ENCODE data around the gene DNAH11. TPM values are rescaled to one million over a fixed set of nuclear protein-coding genes. Genes with fewer than 3 reads are reported as not detected.

Gene DNAH11
- total RNA-seq, 1 experiment from 2014 or later: 1.6 TPM

DNA sequence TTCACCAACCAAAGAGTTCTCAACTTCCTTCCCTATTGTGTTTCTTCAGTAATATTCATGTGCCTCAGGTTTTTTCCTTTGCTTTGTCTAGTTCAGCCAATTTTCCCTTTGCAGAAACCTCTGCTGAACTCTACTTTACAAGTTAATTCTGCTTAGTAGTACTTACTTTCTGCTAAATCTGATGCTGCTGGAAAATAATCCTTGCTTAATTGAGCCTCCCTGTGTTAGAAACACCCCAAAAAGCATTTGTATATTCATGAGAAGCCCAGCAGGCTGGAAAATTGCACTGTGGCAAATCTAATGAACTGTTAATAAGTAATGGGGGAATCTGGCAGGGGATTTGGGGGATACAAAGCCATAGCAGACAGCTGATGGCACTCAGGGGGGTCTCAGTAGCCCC, 324.4 kb downstream of the DNAH11 start:
- Histone ChIP-seq H3K27ac (ENCODE audit: low read length) (no peak overlapping the region), H4K20me1 (ENCODE audit: low read length) (no peaks in the 10 kb centered on the region), H3K9me2 (replicated peaks; ENCODE audit: low read length) (no peaks in the 10 kb centered on the region), H3K9me3 (ENCODE audit: low read length) (no peaks in the 10 kb centered on the region), H3K36me3 (ENCODE audit: low read depth, low read length) (no peaks in the 10 kb centered on the region), H3K4me2 (ENCODE audit: low read length) (no peak overlapping the region), H3K9ac (ENCODE audit: low read length) (no peak overlapping the region), H3K4me3 (ENCODE audit: low read length) (no peak overlapping the region), H3K4me1 (ENCODE audit: insufficient read depth, low read length) (peaks cover 12% of the 10 kb centered on the region), H3F3A (ENCODE audit: low read length, unreplicated experiment) (no peaks in the 10 kb centered on the region), H3K79me2 (ENCODE audit: low read length) (no peaks in the 10 kb centered on the region), H2AFZ (ENCODE audit: low read length) (no peak overlapping the region), H3K27me3 (ENCODE audit: low read length) (no peaks in the 10 kb centered on the region)
- intact Hi-C loops (cut with micrococcal nuclease): no loop called here
- TF ChIP-seq, protein P1, sequence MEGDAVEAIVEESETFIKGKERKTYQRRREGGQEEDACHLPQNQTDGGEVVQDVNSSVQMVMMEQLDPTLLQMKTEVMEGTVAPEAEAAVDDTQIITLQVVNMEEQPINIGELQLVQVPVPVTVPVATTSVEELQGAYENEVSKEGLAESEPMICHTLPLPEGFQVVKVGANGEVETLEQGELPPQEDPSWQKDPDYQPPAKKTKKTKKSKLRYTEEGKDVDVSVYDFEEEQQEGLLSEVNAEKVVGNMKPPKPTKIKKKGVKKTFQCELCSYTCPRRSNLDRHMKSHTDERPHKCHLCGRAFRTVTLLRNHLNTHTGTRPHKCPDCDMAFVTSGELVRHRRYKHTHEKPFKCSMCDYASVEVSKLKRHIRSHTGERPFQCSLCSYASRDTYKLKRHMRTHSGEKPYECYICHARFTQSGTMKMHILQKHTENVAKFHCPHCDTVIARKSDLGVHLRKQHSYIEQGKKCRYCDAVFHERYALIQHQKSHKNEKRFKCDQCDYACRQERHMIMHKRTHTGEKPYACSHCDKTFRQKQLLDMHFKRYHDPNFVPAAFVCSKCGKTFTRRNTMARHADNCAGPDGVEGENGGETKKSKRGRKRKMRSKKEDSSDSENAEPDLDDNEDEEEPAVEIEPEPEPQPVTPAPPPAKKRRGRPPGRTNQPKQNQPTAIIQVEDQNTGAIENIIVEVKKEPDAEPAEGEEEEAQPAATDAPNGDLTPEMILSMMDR (conservative IDR thresholded peaks at IDR 0.05; ENCODE audit: low read depth, low read length): no peak
- TF ChIP-seq EZH2 (IDR thresholded peaks at IDR 0.05; ENCODE audit: low read length, unreplicated experiment): no peak
- no peak for TF ChIP-seq EZH2phosphoT487 (IDR thresholded peaks at IDR 0.05; ENCODE audit: borderline replicate concordance, low read length)
- ATAC-seq: no peak
- ChIA-PET CTCF (no interaction called here), POLR2A (ENCODE audit: unreplicated experiment) (no interaction called here)
- no peak for DNase-seq
- BruUV-seq (replicated peaks): no TSS peak

DNA sequence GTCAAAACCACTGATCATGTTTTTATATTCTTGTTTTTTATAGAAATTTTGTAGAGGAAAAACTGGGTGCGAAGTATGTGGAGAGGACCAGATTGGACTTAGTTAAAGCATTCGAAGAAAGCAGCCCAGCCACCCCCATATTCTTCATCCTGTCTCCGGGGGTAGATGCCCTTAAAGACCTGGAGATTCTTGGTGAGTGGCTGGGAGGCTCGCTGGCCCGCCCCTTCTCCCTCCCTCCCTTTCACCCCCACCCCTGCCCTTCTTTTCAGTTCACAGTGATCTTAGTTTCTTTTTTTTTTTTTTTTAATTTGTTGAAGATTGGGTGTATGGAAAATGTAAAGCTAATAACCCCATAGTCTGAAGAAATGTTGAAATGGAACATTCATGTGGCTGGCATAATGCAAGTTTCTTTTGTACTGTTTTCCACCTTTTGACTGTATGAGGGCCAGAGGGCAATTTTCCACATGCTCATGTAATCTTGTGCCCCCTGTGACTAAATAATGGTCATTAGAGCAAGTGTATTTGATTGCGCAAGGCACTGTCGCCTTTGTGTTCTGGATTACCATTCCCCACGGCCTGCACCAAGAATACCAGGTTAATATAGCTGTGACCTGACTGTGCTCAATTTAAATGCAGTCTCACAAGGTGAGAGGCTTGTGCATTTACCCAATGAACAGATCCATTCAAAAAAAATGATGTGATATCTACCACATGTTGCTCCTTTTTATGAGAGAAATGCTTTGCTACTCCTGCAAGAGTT, 325.2 kb downstream of the DNAH11 start:
- peaks cover 12% of the 10 kb centered on the region for H3K4me1 ChIP-seq (ENCODE audit: insufficient read depth, low read length)
- H2AFZ ChIP-seq (ENCODE audit: low read length): no peak overlapping the region
- no peak overlapping the region for H3K27ac ChIP-seq (ENCODE audit: low read length)
- no peak overlapping the region for H3K4me2 ChIP-seq (ENCODE audit: low read length)
- H3K79me2 ChIP-seq (ENCODE audit: low read length): no peaks in the 10 kb centered on the region
- DNase-seq: no peak
- no peak overlapping the region for H3K4me3 ChIP-seq (ENCODE audit: low read length)
- H3K36me3 ChIP-seq (ENCODE audit: low read depth, low read length): no peaks in the 10 kb centered on the region
- no peaks in the 10 kb centered on the region for H4K20me1 ChIP-seq (ENCODE audit: low read length)
- ATAC-seq: no peak
- H3K9ac ChIP-seq (ENCODE audit: low read length): no peak overlapping the region
- TF ChIP-seq, protein P1 (conservative IDR thresholded peaks at IDR 0.05; ENCODE audit: low read depth, low read length): no peak
- TF ChIP-seq EZH2 (IDR thresholded peaks at IDR 0.05; ENCODE audit: low read length, unreplicated experiment) (no peak), EZH2phosphoT487 (IDR thresholded peaks at IDR 0.05; ENCODE audit: borderline replicate concordance, low read length) (no peak)
- BruUV-seq (replicated peaks): no TSS peak
- no peaks in the 10 kb centered on the region for H3K27me3 ChIP-seq (ENCODE audit: low read length)
- ChIA-PET CTCF (no interaction called here), POLR2A (ENCODE audit: unreplicated experiment) (no interaction called here)
- H3K9me2 ChIP-seq (replicated peaks; ENCODE audit: low read length): no peaks in the 10 kb centered on the region
- intact Hi-C loops (cut with micrococcal nuclease): no loop called here
- no peaks in the 10 kb centered on the region for H3K9me3 ChIP-seq (ENCODE audit: low read length)
- H3F3A ChIP-seq (ENCODE audit: low read length, unreplicated experiment): no peaks in the 10 kb centered on the region

DNA sequence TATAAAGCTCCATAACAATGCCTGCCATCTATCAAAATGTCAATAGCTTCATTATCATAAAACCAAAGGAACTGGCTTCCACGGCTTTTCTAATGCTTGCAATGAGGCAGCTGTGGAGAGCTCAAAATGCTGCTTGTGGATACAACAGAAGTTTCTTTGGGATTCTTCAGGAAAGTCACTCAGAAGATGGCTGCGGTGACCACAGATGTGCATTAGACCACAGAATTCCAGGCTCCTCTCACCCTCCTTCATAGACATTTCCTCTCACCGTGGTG, 325.7 kb downstream of the DNAH11 start:
- TF ChIP-seq, protein P1 (conservative IDR thresholded peaks at IDR 0.05; ENCODE audit: low read depth, low read length): no peak
- no peak for TF ChIP-seq EZH2phosphoT487 (IDR thresholded peaks at IDR 0.05; ENCODE audit: borderline replicate concordance, low read length)
- no peak for TF ChIP-seq EZH2 (IDR thresholded peaks at IDR 0.05; ENCODE audit: low read length, unreplicated experiment)
- ChIA-PET POLR2A (ENCODE audit: unreplicated experiment) (no interaction called here), CTCF (no interaction called here)
- Histone ChIP-seq H4K20me1 (ENCODE audit: low read length) (no peaks in the 10 kb centered on the region), H3K36me3 (ENCODE audit: low read depth, low read length) (no peaks in the 10 kb centered on the region), H3K79me2 (ENCODE audit: low read length) (no peaks in the 10 kb centered on the region), H3K9me2 (replicated peaks; ENCODE audit: low read length) (no peaks in the 10 kb centered on the region), H3K4me2 (ENCODE audit: low read length) (no peak overlapping the region), H3K4me3 (ENCODE audit: low read length) (no peak overlapping the region), H2AFZ (ENCODE audit: low read length) (no peak overlapping the region), H3K9me3 (ENCODE audit: low read length) (no peaks in the 10 kb centered on the region), H3K9ac (ENCODE audit: low read length) (no peak overlapping the region), H3K27ac (ENCODE audit: low read length) (no peak overlapping the region), H3K4me1 (ENCODE audit: insufficient read depth, low read length) (peaks cover 12% of the 10 kb centered on the region), H3K27me3 (ENCODE audit: low read length) (no peaks in the 10 kb centered on the region), H3F3A (ENCODE audit: low read length, unreplicated experiment) (no peaks in the 10 kb centered on the region)
- ATAC-seq: no peak
- no peak for DNase-seq
- intact Hi-C loops (cut with micrococcal nuclease): no loop called here
- BruUV-seq (replicated peaks): no TSS peak

Data from PC-3 (cell line).